ENCODE data around the gene SKP1.

SKP1 gene

DNA sequence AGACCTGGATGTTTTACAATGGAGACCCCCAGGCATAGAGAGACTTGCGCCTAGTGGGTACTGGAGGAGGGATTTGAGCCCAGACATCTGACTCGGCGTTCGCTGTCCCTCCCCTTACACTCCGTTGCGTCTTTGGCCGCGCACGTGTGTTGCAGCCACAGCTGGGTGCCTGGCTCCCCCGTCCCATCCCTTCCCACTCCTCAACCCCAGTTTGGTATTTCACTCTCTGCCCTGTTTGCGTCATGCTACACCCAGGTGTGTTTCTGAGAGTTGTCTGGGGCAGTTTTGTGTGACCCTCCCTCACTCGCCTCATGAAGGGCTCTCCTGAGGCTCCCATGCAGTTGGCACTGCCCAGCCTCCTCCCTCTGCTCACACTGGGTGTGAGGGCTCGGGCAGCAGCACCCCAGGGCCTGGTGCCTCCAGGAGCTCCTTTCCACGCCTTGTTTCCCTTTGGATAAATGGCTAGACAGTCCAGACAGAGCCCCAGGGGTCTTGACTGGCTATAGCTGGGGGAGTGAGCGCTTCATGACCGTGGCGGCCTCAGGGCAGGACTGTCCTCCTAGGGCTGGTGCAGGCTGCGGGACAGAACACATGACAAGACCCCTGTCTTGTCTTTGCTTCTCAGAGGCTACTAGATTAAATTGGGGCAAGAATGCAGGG, 48.6 kb downstream of the SKP1 start:
- DNase-seq, result peak in 1 of 2 donors; percentile 13
- Histone ChIP-seq H2BK5ac (ENCODE audit: low read depth, low read length, poor library complexity) (no peak overlapping the region), H3K9ac (ENCODE audit: low read length) (no peak overlapping the region), H3K27me3 (ENCODE audit: insufficient read depth, low read length) (no peaks in the 10 kb centered on the region), H4K8ac (ENCODE audit: low read depth, low read length) (no peak overlapping the region), H3K4me1 (ENCODE audit: control insufficient read depth in 1 of 2, insufficient read depth in 2 of 2, low read length in 2 of 2) (peaks cover 8 to 9% of the 10 kb centered on the region in 2 experiments), H3K36me3 (ENCODE audit: control insufficient read depth in 1 of 2, insufficient read depth in 2 of 2, low read length in 2 of 2) (peaks cover 23 to 32% of the 10 kb centered on the region in 2 experiments), H2BK120ac (ENCODE audit: insufficient read depth, low read length, poor library complexity) (no peak overlapping the region), H3K4ac (ENCODE audit: low read depth, low read length) (no peak overlapping the region), H3K14ac (ENCODE audit: low read length) (no peak overlapping the region), H3K9me3 (ENCODE audit: insufficient read depth, low read depth, low read length) (no peaks in the 10 kb centered on the region), H3K18ac (ENCODE audit: low read length) (no peak overlapping the region), H3K23ac (ENCODE audit: low read length) (no peak overlapping the region), H3K4me3 (ENCODE audit: low read depth, low read length) (no peak overlapping the region), H4K12ac (ENCODE audit: low read depth, low read length) (no peak overlapping the region), H4K91ac (ENCODE audit: low read depth, low read length) (no peak overlapping the region), H2AK5ac (ENCODE audit: low read length) (no peak overlapping the region), H3K27ac (ENCODE audit: low read depth, low read length) (no peak overlapping the region), H3K79me1 (ENCODE audit: low read length) (no peaks in the 10 kb centered on the region), H2BK12ac (ENCODE audit: low read length) (no peak overlapping the region), H3K79me2 (ENCODE audit: control insufficient read depth, insufficient read depth, low read length, poor library complexity) (no peaks in the 10 kb centered on the region), H2AFZ (ENCODE audit: insufficient read depth, low read length, poor library complexity) (no peak overlapping the region), H3K4me2 (ENCODE audit: low read length) (no peak overlapping the region)
- WGBS (ENCODE audit: extremely low coverage, insufficient coverage, insufficient read length), result no CpG with 5 or more reads among the region's 18 CpGs

DNA sequence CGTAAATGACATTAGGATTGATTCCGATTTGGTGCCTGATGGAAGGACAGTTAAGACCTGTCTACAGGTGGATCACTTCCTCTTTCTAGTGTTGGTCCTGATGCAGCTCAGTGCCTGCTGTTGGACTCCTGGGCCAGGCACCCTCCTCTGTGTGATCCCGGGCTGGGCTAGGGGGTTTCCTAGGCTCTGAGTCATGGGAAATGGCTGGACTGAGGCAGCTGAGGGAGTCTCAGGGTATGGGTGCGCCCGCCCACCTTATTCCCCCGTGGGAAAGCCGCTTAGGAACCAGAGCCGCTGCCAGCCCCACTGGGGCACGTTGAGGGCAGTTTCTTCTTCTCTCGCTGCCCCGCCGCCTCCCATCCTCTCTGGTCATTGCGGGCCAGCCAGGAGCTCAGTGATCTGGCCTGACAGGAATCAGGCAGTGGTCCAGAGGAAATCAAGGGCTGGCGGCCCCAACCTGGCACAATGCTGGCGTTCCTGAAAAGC, 49.3 kb downstream of the SKP1 start:
- no peak overlapping the region for H2BK5ac ChIP-seq (ENCODE audit: low read depth, low read length, poor library complexity)

GRCh38 chr5:134125039-134126015, 51.4 kb downstream of the SKP1 start:
- Histone ChIP-seq H3K4me3 (ENCODE audit: low read depth, low read length) (no peak overlapping the region), H2BK120ac (ENCODE audit: insufficient read depth, low read length, poor library complexity) (no peak overlapping the region), H2BK5ac (ENCODE audit: low read depth, low read length, poor library complexity) (no peak overlapping the region), H3K9me3 (ENCODE audit: insufficient read depth, low read depth, low read length) (no peaks in the 10 kb centered on the region), H2BK12ac (ENCODE audit: low read length) (no peak overlapping the region), H3K27ac (ENCODE audit: low read depth, low read length) (no peak overlapping the region), H3K4ac (ENCODE audit: low read depth, low read length) (no peak overlapping the region), H3K9ac (ENCODE audit: low read length) (no peak overlapping the region), H2AK5ac (ENCODE audit: low read length) (no peak overlapping the region), H3K79me1 (ENCODE audit: low read length) (no peaks in the 10 kb centered on the region), H2AFZ (ENCODE audit: insufficient read depth, low read length, poor library complexity) (no peak overlapping the region), H3K18ac (ENCODE audit: low read length) (no peak overlapping the region), H4K8ac (ENCODE audit: low read depth, low read length) (no peak overlapping the region), H3K4me1 (ENCODE audit: control insufficient read depth in 1 of 2, insufficient read depth in 2 of 2, low read length in 2 of 2) (peaks cover 8 to 9% of the 10 kb centered on the region in 2 experiments), H3K4me2 (ENCODE audit: low read length) (no peak overlapping the region), H3K79me2 (ENCODE audit: control insufficient read depth, insufficient read depth, low read length, poor library complexity) (no peaks in the 10 kb centered on the region), H3K14ac (ENCODE audit: low read length) (no peak overlapping the region), H3K23ac (ENCODE audit: low read length) (no peak overlapping the region), H3K36me3 (ENCODE audit: control insufficient read depth in 1 of 2, insufficient read depth in 2 of 2, low read length in 2 of 2) (peaks cover 20 to 21% of the 10 kb centered on the region in 2 experiments), H3K27me3 (ENCODE audit: insufficient read depth, low read length) (no peaks in the 10 kb centered on the region), H4K12ac (ENCODE audit: low read depth, low read length) (no peak overlapping the region), H4K91ac (ENCODE audit: low read depth, low read length) (no peak overlapping the region)
- no CpG with 5 or more reads among the region's 14 CpGs for WGBS (ENCODE audit: extremely low coverage, insufficient coverage, insufficient read length)
- no peak for DNase-seq

More for the DNA sequence above, 49.3 kb downstream of the SKP1 start:
- H4K12ac ChIP-seq (ENCODE audit: low read depth, low read length), result no peak overlapping the region
- no peak overlapping the region for H3K4ac ChIP-seq (ENCODE audit: low read depth, low read length)
- H3K79me2 ChIP-seq (ENCODE audit: control insufficient read depth, insufficient read depth, low read length, poor library complexity), result no peaks in the 10 kb centered on the region
- H3K4me3 ChIP-seq (ENCODE audit: low read depth, low read length), result no peak overlapping the region
- H3K36me3 ChIP-seq (ENCODE audit: control insufficient read depth in 1 of 2, insufficient read depth in 2 of 2, low read length in 2 of 2), result peaks cover 20 to 31% of the 10 kb centered on the region in 2 experiments
- no peak overlapping the region for H2AFZ ChIP-seq (ENCODE audit: insufficient read depth, low read length, poor library complexity)
- peaks cover 8 to 9% of the 10 kb centered on the region in 2 experiments for H3K4me1 ChIP-seq (ENCODE audit: control insufficient read depth in 1 of 2, insufficient read depth in 2 of 2, low read length in 2 of 2)
- no peak overlapping the region for H3K23ac ChIP-seq (ENCODE audit: low read length)
- no peak overlapping the region for H4K8ac ChIP-seq (ENCODE audit: low read depth, low read length)
- H3K9ac ChIP-seq (ENCODE audit: low read length), result no peak overlapping the region
- WGBS (ENCODE audit: extremely low coverage, insufficient coverage, insufficient read length), result no CpG with 5 or more reads among the region's 15 CpGs
- DNase-seq, result peak; percentile 37 to 44
- no peak overlapping the region for H3K18ac ChIP-seq (ENCODE audit: low read length)
- no peak overlapping the region for H2AK5ac ChIP-seq (ENCODE audit: low read length)
- H3K27ac ChIP-seq (ENCODE audit: low read depth, low read length), result no peak overlapping the region
- H3K14ac ChIP-seq (ENCODE audit: low read length), result no peak overlapping the region
- H2BK12ac ChIP-seq (ENCODE audit: low read length), result no peak overlapping the region
- H3K9me3 ChIP-seq (ENCODE audit: insufficient read depth, low read depth, low read length), result no peaks in the 10 kb centered on the region
- H3K27me3 ChIP-seq (ENCODE audit: insufficient read depth, low read length), result no peaks in the 10 kb centered on the region
- no peak overlapping the region for H2BK120ac ChIP-seq (ENCODE audit: insufficient read depth, low read length, poor library complexity)
- H3K4me2 ChIP-seq (ENCODE audit: low read length), result no peak overlapping the region
- H3K79me1 ChIP-seq (ENCODE audit: low read length), result no peaks in the 10 kb centered on the region
- no peak overlapping the region for H4K91ac ChIP-seq (ENCODE audit: low read depth, low read length)

DNA sequence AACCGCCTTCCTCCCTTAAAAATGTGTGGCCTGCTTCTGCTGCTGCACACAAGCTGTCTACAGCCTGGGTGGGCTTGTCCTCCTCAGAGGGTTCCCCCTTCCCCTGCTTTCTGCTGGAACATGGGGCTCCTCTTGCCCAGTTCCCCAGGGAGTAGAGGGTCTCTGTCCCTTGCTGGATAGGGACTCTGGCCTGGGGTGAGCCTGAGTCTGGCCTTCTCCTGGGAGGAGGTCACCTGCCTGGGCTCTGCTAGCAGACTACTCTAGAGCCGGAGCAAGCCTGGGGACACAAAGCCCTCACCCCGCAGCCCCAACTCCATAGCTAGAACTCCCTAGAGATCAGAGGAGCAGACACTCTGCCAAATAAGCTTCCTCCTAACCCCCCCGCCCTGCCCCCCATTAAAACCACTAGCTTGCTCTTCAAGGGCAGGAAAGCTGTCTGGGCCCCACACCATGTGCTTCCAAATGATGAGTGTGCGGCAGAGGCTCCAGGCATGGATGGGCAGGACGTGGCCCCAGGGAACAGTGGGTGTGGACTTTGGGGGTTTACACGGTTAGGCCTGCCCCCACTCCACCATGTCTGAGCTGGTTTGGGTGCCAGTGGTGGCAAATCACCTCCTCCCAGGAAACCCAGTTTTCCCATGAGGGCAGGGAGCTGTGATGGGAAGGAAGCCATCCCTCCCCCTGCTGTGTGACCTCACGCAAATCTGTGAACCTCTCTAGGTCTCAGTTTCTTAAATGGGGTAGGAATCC, 52.3 kb downstream of the SKP1 start:
- H3K4me3 ChIP-seq (ENCODE audit: low read depth, low read length), result no peak overlapping the region
- H4K91ac ChIP-seq (ENCODE audit: low read depth, low read length), result no peak overlapping the region
- no peak overlapping the region for H2BK12ac ChIP-seq (ENCODE audit: low read length)
- H3K4ac ChIP-seq (ENCODE audit: low read depth, low read length), result no peak overlapping the region
- no peaks in the 10 kb centered on the region for H3K79me2 ChIP-seq (ENCODE audit: control insufficient read depth, insufficient read depth, low read length, poor library complexity)
- no peak overlapping the region for H2BK5ac ChIP-seq (ENCODE audit: low read depth, low read length, poor library complexity)
- DNase-seq, result no peak
- H3K14ac ChIP-seq (ENCODE audit: low read length), result no peak overlapping the region
- no peak overlapping the region for H3K4me2 ChIP-seq (ENCODE audit: low read length)
- no peak overlapping the region for H4K12ac ChIP-seq (ENCODE audit: low read depth, low read length)
- no peak overlapping the region for H2AFZ ChIP-seq (ENCODE audit: insufficient read depth, low read length, poor library complexity)
- no peak overlapping the region for H2AK5ac ChIP-seq (ENCODE audit: low read length)
- H3K27me3 ChIP-seq (ENCODE audit: insufficient read depth, low read length), result no peaks in the 10 kb centered on the region
- H3K18ac ChIP-seq (ENCODE audit: low read length), result no peak overlapping the region
- H3K36me3 ChIP-seq (ENCODE audit: control insufficient read depth in 1 of 2, insufficient read depth in 2 of 2, low read length in 2 of 2), result peaks cover 20 to 22% of the 10 kb centered on the region in 2 experiments
- H3K9ac ChIP-seq (ENCODE audit: low read length), result no peak overlapping the region
- no peaks in the 10 kb centered on the region for H3K9me3 ChIP-seq (ENCODE audit: insufficient read depth, low read depth, low read length)
- H3K27ac ChIP-seq (ENCODE audit: low read depth, low read length), result no peak overlapping the region
- no peak overlapping the region for H2BK120ac ChIP-seq (ENCODE audit: insufficient read depth, low read length, poor library complexity)
- H3K4me1 ChIP-seq (ENCODE audit: control insufficient read depth in 1 of 2, insufficient read depth in 2 of 2, low read length in 2 of 2), result peaks cover 8 to 9% of the 10 kb centered on the region in 2 experiments
- H4K8ac ChIP-seq (ENCODE audit: low read depth, low read length), result no peak overlapping the region
- H3K23ac ChIP-seq (ENCODE audit: low read length), result no peak overlapping the region
- H3K79me1 ChIP-seq (ENCODE audit: low read length), result no peaks in the 10 kb centered on the region
- no CpG with 5 or more reads among the region's 8 CpGs for WGBS (ENCODE audit: extremely low coverage, insufficient coverage, insufficient read length)
